GM23338 (cell line): ENCODE data around the gene SOAT2.

ENCODE experiments used
- CREB1 ChIP-seq: fragments of 250-450 bp; sonication (Bioruptor Pico); IDR thresholded peaks from 2 replicates; pipeline ENCODE4 v1.5.0; 2020; ENCODE audit warnings: low read depth, mild to moderate bottlenecking, moderate library complexity
- CTCF ChIP-seq, 2 experiments: fragments of 200-600 bp in 1 of 2; sonication (generic) in 1 of 2; conservative IDR thresholded peaks; 2 replicates each; pipeline versions ENCODE4 v1.5.1 to v1.6.1; 2016 to 2017; ENCODE audit warnings: antibody characterized with exemption in 2 of 2, low read depth in 2 of 2, mild to moderate bottlenecking in 2 of 2, moderate library complexity in 1 of 2
- ETS1 ChIP-seq: IDR thresholded peaks from 2 replicates; pipeline ENCODE4 v1.6.1; 2016; ENCODE audit warnings: antibody characterized with exemption
- EZH2 ChIP-seq: fragments of 200-600 bp; sonication (generic); IDR thresholded peaks from one replicate; pipeline ENCODE4 v1.8.0; 2017; ENCODE audit warnings: antibody characterized with exemption, mild to moderate bottlenecking, low read depth; ENCODE audit not compliant: unreplicated experiment
- EZH2phosphoT487 ChIP-seq: fragments of 200-600 bp; sonication (generic); IDR thresholded peaks from one replicate; pipeline ENCODE4 v1.8.1; 2018; ENCODE audit warnings: antibody characterized with exemption; ENCODE audit not compliant: unreplicated experiment
- POLR2AphosphoS5 ChIP-seq: IDR thresholded peaks from 2 replicates; pipeline ENCODE4 v1.6.1; 2016; ENCODE audit warnings: antibody characterized with exemption, low read depth
- REST ChIP-seq: IDR thresholded peaks from one replicate; pipeline ENCODE4 v1.6.1; 2018; ENCODE audit warnings: antibody characterized with exemption; ENCODE audit not compliant: unreplicated experiment
- STAT1 ChIP-seq: IDR thresholded peaks from one replicate; pipeline ENCODE4 v1.6.1; 2016; ENCODE audit warnings: antibody characterized with exemption; ENCODE audit not compliant: unreplicated experiment
- ZNF114 ChIP-seq: fragments of 250-450 bp; sonication (Bioruptor Pico); IDR thresholded peaks from 2 replicates; pipeline ENCODE4 v1.5.0; 2020; ENCODE audit warnings: mild to moderate bottlenecking, moderate library complexity
- ZNF331 ChIP-seq: fragments of 250-450 bp; sonication (Bioruptor Pico); IDR thresholded peaks from 2 replicates; pipeline ENCODE4 v1.5.0; 2020; ENCODE audit warnings: low read depth, mild to moderate bottlenecking, moderate library complexity

GRCh38 chr12:53057816-53058500, 45.3 kb upstream of the SOAT2 start:
- TF ChIP-seq POLR2AphosphoS5 (no peak), CTCF (conservative IDR thresholded peaks at IDR 0.05; ENCODE audit: low read depth in 2 of 2) (no peak), ZNF114 (no peak), REST (no peak), EZH2 (no peak), EZH2phosphoT487 (no peak), CREB1 (CRISPR knock-in tag) (no peak), ZNF331 (no peak), STAT1 (no peak), ETS1 (no peak)
